Trophoblast cell (in vitro differentiated cells and primary cell): ENCODE measurements around the gene UQCC2.

Source experiments
- DNase-seq, 2 donors: peaks; one replicate each; pipeline ENCODE4 v3.0.0-alpha.2; 2016
- H2AFZ ChIP-seq: 2 replicates; pipeline ENCODE4 v1.6.1; 2013; ENCODE audit warnings: low read length, moderate library complexity, mild to moderate bottlenecking; ENCODE audit not compliant: insufficient read depth, poor library complexity
- H2AK5ac ChIP-seq: 2 replicates; pipeline ENCODE4 v1.6.1; 2013; ENCODE audit warnings: mild to moderate bottlenecking, low read length
- H2BK120ac ChIP-seq: 2 replicates; pipeline ENCODE4 v1.6.1; 2013; ENCODE audit warnings: low read length, mild to moderate bottlenecking, moderate library complexity; ENCODE audit not compliant: insufficient read depth, poor library complexity
- H2BK12ac ChIP-seq: 2 replicates; pipeline ENCODE4 v1.6.1; 2013; ENCODE audit warnings: mild to moderate bottlenecking, low read length, moderate library complexity
- H2BK5ac ChIP-seq: 2 replicates; pipeline ENCODE4 v1.6.1; 2013; ENCODE audit warnings: low read length, low read depth, moderate library complexity, mild to moderate bottlenecking; ENCODE audit not compliant: poor library complexity
- H3K14ac ChIP-seq: 2 replicates; pipeline ENCODE4 v1.6.1; 2013; ENCODE audit warnings: mild to moderate bottlenecking, low read length
- H3K18ac ChIP-seq: 2 replicates; pipeline ENCODE4 v1.6.1; 2013; ENCODE audit warnings: mild to moderate bottlenecking, low read length
- H3K23ac ChIP-seq: 2 replicates; pipeline ENCODE4 v1.6.1; 2013; ENCODE audit warnings: low read length
- H3K27ac ChIP-seq: 2 replicates; pipeline ENCODE4 v1.5.1; 2013; ENCODE audit warnings: low read depth, mild to moderate bottlenecking, inconsistent platforms, low read length, moderate library complexity
- H3K27me3 ChIP-seq: 2 replicates; pipeline ENCODE4 v1.6.1; 2013; ENCODE audit warnings: inconsistent platforms, mild to moderate bottlenecking, low read length, moderate library complexity; ENCODE audit not compliant: insufficient read depth
- H3K36me3 ChIP-seq, 2 experiments: 1 replicate in 1 of 2; 2 replicates in 1 of 2; pipeline ENCODE4 v1.6.1; 2013; ENCODE audit warnings: low read length in 2 of 2, mild to moderate bottlenecking in 2 of 2, moderate library complexity in 1 of 2; ENCODE audit not compliant: insufficient read depth in 2 of 2, control insufficient read depth in 1 of 2
- H3K4ac ChIP-seq: 2 replicates; pipeline ENCODE4 v1.6.1; 2013; ENCODE audit warnings: low read depth, mild to moderate bottlenecking, low read length, moderate library complexity
- H3K4me1 ChIP-seq, 2 experiments: 1 replicate in 1 of 2; 2 replicates in 1 of 2; pipeline ENCODE4 v1.6.1; 2013; ENCODE audit warnings: low read length in 2 of 2, mild to moderate bottlenecking in 2 of 2, moderate library complexity in 1 of 2; ENCODE audit not compliant: insufficient read depth in 2 of 2, control insufficient read depth in 1 of 2
- H3K4me2 ChIP-seq: 2 replicates; pipeline ENCODE4 v1.6.1; 2013; ENCODE audit warnings: inconsistent platforms, mild to moderate bottlenecking, low read length, moderate library complexity
- H3K4me3 ChIP-seq: 2 replicates; pipeline ENCODE4 v1.5.1; 2013; ENCODE audit warnings: mild to moderate bottlenecking, low read depth, low read length, inconsistent platforms
- H3K79me1 ChIP-seq: one replicate; pipeline ENCODE4 v1.6.1; 2013; ENCODE audit warnings: low read length
- H3K79me2 ChIP-seq: 2 replicates; pipeline ENCODE4 v1.6.1; 2013; ENCODE audit warnings: low read length, mild to moderate bottlenecking; ENCODE audit not compliant: control insufficient read depth, insufficient read depth, poor library complexity
- H3K9ac ChIP-seq: 2 replicates; pipeline ENCODE4 v1.6.1; 2013; ENCODE audit warnings: mild to moderate bottlenecking, low read length
- H3K9me3 ChIP-seq: 2 replicates; pipeline ENCODE4 v1.6.1; 2013; ENCODE audit warnings: low read depth, mild to moderate bottlenecking, control low read depth, inconsistent platforms, low read length; ENCODE audit not compliant: insufficient read depth
- H4K12ac ChIP-seq: 2 replicates; pipeline ENCODE4 v1.6.1; 2013; ENCODE audit warnings: low read depth, mild to moderate bottlenecking, low read length, moderate library complexity
- H4K8ac ChIP-seq: 2 replicates; pipeline ENCODE4 v1.6.1; 2013; ENCODE audit warnings: low read depth, mild to moderate bottlenecking, low read length, moderate library complexity
- H4K91ac ChIP-seq: one replicate; pipeline ENCODE4 v1.6.1; 2013; ENCODE audit warnings: low read depth, mild to moderate bottlenecking, low read length, moderate library complexity
- WGBS: extraction: QIAGEN DNeasy Blood & Tissue Kit; methylation state at CpG from one replicate; pipeline ENCODE4 v1.1.7; 2013; ENCODE audit warnings: missing lambda C conversion rate; ENCODE audit not compliant: insufficient read length, insufficient coverage; ENCODE audit errors: extremely low coverage; 5-methylcytosine and 5-hydroxymethylcytosine counted together

Gene UQCC2

DNA sequence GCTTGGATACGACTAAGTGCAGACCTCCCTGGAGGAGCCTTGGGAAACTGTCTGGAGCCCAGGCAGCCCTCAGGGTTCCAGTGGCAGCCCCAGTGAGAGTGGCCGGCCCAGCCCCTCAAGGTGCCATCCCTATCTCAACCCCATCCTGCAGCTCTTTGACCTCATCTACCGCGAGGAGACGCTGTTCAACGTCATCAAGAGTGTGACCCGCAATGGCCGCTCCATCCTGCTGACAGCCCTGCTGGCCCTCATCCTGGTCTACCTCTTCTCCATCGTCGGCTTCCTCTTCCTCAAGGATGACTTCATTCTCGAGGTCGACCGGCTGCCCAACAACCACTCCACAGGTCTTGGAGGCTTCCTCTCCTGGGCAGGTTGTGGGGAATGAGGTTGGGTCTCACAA lies 20.7 kb downstream of the UQCC2 start:
- Histone ChIP-seq H3K79me1 (no peaks in the 10 kb centered on the region), H3K4ac (no peak overlapping the region), H3K27me3 (no peaks in the 10 kb centered on the region), H2AK5ac (no peak overlapping the region), H4K8ac (no peak overlapping the region), H3K79me2 (no peaks in the 10 kb centered on the region), H3K18ac (no peak overlapping the region), H4K12ac (no peak overlapping the region), H3K36me3 (peaks cover 33 to 37% of the 10 kb centered on the region in 2 experiments), H3K14ac (no peak overlapping the region), H3K4me2 (no peak overlapping the region), H3K27ac (no peak overlapping the region), H2BK12ac (no peak overlapping the region), H3K23ac (no peak overlapping the region), H2BK120ac (no peak overlapping the region), H3K9ac (no peak overlapping the region), H3K4me3 (no peak overlapping the region), H2AFZ (no peak overlapping the region), H2BK5ac (no peak overlapping the region), H3K4me1 (peaks cover 5 to 11% of the 10 kb centered on the region in 2 experiments), H3K9me3 (peaks cover 2% of the 10 kb centered on the region), H4K91ac (no peak overlapping the region)
- DNase-seq = no peak
- WGBS = no CpG with 5 or more reads among the region's 13 CpGs

DNA sequence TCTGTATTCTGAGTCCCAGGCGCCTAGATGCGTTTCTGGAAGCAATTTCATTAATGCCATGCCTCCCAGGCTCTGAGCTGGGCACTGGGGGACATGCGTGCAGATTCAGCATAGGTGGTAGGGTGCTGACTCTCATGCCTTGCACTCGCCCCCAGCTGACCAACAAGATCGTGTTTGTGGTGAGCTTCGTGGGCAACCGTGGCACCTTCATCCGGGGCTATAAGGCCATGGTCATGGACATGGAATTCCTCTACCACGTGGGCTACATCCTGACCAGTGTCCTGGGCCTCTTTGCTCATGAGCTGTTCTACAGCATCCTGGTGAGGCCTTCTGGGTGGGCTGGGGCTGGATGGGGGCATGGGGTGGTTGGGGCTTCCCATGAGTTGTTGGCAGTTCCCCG lies 21.6 kb downstream of the UQCC2 start:
- Histone ChIP-seq H4K12ac (no peak overlapping the region), H3K36me3 (peaks cover 29 to 36% of the 10 kb centered on the region in 2 experiments), H3K9me3 (peaks cover 2% of the 10 kb centered on the region), H3K18ac (no peak overlapping the region), H3K27me3 (no peaks in the 10 kb centered on the region), H3K79me1 (no peaks in the 10 kb centered on the region), H3K4me2 (no peak overlapping the region), H3K23ac (no peak overlapping the region), H3K79me2 (no peaks in the 10 kb centered on the region), H2AK5ac (no peak overlapping the region), H4K8ac (no peak overlapping the region), H3K4me3 (no peak overlapping the region), H2BK5ac (no peak overlapping the region), H3K27ac (no peak overlapping the region), H3K9ac (no peak overlapping the region), H4K91ac (no peak overlapping the region), H2BK120ac (no peak overlapping the region), H3K14ac (no peak overlapping the region), H2BK12ac (no peak overlapping the region), H3K4me1 (peaks cover 5 to 11% of the 10 kb centered on the region in 2 experiments), H2AFZ (no peak overlapping the region), H3K4ac (no peak overlapping the region)
- DNase-seq = no peak
- no CpG with 5 or more reads among the region's 10 CpGs for WGBS

DNA sequence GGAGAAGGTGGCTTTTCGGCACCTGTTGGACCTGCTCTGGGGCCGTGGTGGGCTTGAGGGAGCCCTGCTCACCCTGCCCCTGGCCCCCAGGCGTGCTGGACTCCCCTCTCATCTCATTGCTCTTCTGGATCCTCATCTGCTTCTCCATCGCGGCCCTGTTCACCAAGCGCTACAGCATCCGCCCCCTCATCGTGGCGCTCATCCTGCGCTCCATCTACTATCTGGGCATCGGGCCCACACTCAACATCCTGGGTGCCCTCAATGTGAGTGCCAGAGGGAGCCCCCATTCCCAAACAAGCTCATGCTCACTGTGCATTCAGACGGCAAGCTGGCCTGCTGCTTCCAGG lies 22.4 kb downstream of the UQCC2 start:
- Histone ChIP-seq H3K4me2 (no peak overlapping the region), H4K91ac (no peak overlapping the region), H3K4me1 (peaks cover 5 to 11% of the 10 kb centered on the region in 2 experiments), H4K12ac (no peak overlapping the region), H2AK5ac (no peak overlapping the region), H3K79me1 (no peaks in the 10 kb centered on the region), H4K8ac (no peak overlapping the region), H3K36me3 (peaks cover 27 to 35% of the 10 kb centered on the region in 2 experiments), H3K27me3 (no peaks in the 10 kb centered on the region), H3K9ac (no peak overlapping the region), H3K27ac (no peak overlapping the region), H3K79me2 (no peaks in the 10 kb centered on the region), H3K23ac (no peak overlapping the region), H3K9me3 (peaks cover 2% of the 10 kb centered on the region), H2AFZ (no peak overlapping the region), H3K14ac (no peak overlapping the region), H2BK5ac (no peak overlapping the region), H2BK12ac (no peak overlapping the region), H3K4ac (no peak overlapping the region), H3K4me3 (no peak overlapping the region), H3K18ac (no peak overlapping the region), H2BK120ac (no peak overlapping the region)
- no CpG with 5 or more reads among the region's 12 CpGs for WGBS
- DNase-seq = no peak

GRCh38 chr6:33688451-33689147 lies 22.9 kb downstream of the UQCC2 start:
- Histone ChIP-seq H4K8ac (no peak overlapping the region), H3K4me1 (peaks cover 5 to 11% of the 10 kb centered on the region in 2 experiments), H3K18ac (no peak overlapping the region), H3K9me3 (peaks cover 2% of the 10 kb centered on the region), H3K27me3 (no peaks in the 10 kb centered on the region), H2BK120ac (no peak overlapping the region), H3K79me1 (no peaks in the 10 kb centered on the region), H3K4ac (no peak overlapping the region), H2BK12ac (no peak overlapping the region), H3K79me2 (no peaks in the 10 kb centered on the region), H3K9ac (no peak overlapping the region), H3K4me2 (no peak overlapping the region), H3K14ac (no peak overlapping the region), H4K12ac (no peak overlapping the region), H4K91ac (no peak overlapping the region), H3K27ac (no peak overlapping the region), H2AK5ac (no peak overlapping the region), H3K36me3 (peaks cover 24 to 35% of the 10 kb centered on the region in 2 experiments), H2AFZ (no peak overlapping the region), H2BK5ac (no peak overlapping the region), H3K4me3 (no peak overlapping the region), H3K23ac (no peak overlapping the region)
- WGBS = no CpG with 5 or more reads among the region's 25 CpGs
- no peak for DNase-seq
